KBM-7 (cell line): ENCODE data around the gene PSMG2.
"Not testable (repeated sequence)": the region's sequence is repeated elsewhere in the genome, so short reads cannot be mapped to it uniquely, and the experiment has no call there.

Experiments used
- DNase-seq: peaks from one replicate; pipeline ENCODE4 v3.0.0-alpha.2; 2015
- in situ Hi-C: fragments of 300-500 bp; cut with MboI; formaldehyde crosslinking; loops from 2 replicates; pipeline ENCODE4 v1.14.3; 2020; ENCODE audit warnings: low sequenced_read_pairs, low pct_unique_long_range_greater_than_20kb, mixed read lengths

PSMG2 gene

DNA sequence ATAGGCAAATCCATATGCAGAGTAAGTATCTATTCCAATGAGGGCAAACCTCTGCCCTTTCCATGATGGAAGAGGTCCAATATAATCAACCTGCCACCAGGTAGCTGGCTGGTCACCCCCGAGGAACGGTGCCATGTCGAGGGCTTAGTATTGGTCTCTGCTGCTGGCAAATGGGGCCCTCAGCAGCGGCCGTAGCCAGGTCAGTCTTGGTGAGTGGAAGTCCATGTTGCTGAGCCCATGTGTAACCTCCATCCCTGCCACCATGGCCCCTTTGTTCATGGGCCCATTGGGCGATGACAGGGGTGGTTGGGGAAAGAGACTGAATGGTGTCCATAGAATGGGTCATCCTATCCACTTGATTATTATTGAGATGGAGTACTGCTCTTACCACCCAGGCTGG lies 52.8 kb downstream of the PSMG2 start:
- in situ Hi-C loops, DNase-seq: not testable (repeated sequence)

DNA sequence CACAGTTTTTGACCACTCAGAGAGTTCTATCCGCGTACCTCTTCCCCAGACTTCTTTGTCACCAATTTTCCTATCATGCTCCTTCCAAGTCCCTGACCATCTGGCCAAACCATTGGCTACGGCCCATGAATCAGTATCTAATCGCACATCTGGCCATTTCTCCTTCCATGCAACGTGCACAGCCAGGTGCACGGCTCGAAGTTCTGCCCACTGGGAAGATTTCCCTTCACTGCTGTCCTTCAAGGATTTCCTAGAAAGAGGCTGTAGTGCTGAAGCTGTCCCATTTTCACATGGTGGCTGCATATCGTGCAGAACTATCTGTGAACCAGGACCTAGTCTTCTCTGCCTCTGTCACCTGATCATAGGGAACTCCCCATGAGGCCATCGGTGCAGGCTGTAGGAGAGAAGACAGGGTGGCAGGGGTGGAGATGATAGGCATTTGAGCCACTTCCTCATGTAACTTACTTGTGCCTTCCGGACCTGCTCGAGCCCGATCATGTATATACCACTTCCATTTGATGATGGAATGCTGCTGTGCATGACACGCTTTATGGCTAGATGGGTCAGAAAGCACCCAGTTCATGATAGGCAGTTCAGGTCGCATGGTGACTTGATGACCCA lies 53.9 kb downstream of the PSMG2 start:
- DNase-seq, in situ Hi-C loops: not testable (repeated sequence)

DNA sequence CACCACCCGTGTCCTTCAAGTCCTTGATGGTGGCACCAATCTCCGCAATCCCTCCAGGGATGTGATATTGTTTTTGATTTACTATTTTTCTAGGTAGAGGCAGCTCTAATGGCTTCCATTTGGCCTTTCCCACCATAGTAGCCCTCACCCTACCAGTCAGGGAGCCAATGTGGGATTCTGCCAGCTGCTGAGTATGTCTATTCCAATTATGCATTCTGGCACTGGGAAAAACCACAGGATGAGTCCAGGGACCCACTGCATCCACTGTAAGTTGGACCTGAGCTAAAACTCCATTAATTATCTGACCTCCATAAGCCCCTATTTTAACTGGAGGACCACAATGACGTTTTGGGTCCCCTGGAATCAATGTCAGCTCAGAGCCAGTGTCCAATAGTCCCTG lies 55.7 kb downstream of the PSMG2 start:
- in situ Hi-C loops, DNase-seq: not testable (repeated sequence)

DNA sequence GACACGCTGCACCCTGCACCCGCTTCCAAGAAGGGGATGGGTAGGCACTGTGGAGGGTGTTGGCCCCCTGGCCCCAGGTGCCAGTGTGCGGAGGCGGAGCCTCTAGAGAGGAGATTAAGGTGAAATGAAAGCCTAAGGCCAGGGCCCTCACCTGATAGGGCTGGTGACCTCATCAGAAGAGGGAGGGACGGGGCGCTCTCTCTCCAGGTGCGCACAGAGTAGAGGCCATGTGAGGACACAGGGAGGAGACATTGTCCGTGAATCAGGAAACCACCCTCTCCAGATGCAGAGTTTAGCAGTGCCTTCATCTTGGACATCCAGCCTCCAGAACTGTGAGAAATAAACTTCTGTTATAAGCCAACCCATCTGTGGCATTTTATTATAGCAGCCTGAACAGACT lies 62.3 kb downstream of the PSMG2 start:
- in situ Hi-C loops, result no loop called here
- no peak for DNase-seq

DNA sequence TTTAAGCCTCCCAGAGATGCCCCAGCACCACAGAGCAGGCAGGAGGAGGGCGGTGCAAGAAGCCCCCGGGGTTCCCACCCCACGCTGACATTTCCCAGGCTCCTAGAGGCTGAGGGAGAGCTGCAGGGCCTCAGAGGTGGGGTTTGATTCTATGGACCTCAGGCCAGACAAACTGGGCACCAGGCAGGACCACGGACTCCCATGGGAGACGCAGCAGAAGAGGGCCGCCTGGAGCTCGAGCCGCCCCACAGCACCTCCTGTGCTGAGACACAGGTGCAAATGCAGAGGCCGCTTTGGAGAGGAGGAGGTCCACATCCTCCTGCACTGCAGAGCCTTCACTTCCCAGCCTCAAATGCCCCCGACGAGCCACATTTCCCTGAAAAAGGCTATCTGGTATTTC lies 62.7 kb downstream of the PSMG2 start:
- in situ Hi-C loops, result no loop called here
- DNase-seq, result no peak

DNA sequence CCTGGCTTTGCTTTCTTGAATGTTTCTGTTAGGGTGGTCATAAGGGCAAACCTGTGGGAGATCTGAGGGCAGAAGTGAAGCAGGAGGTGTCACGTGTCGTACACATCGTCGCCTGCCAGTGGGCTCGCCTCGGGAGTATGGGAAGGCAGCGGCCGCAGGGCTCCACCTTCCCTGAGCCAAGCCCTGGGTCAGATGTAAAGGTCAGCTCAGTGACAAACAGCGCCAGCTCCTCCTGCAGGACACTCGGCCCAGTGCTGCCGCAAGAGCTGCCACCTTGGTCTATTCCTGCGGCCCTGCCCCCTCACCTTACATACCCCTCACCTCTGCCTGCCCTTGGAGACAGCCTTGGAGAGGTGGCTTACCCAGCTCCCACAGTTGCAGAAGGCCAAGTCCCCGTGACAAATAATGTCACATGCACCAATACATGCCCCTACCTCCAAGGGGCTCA lies 64.2 kb downstream of the PSMG2 start:
- in situ Hi-C loops, result no loop called here
- no peak for DNase-seq

DNA sequence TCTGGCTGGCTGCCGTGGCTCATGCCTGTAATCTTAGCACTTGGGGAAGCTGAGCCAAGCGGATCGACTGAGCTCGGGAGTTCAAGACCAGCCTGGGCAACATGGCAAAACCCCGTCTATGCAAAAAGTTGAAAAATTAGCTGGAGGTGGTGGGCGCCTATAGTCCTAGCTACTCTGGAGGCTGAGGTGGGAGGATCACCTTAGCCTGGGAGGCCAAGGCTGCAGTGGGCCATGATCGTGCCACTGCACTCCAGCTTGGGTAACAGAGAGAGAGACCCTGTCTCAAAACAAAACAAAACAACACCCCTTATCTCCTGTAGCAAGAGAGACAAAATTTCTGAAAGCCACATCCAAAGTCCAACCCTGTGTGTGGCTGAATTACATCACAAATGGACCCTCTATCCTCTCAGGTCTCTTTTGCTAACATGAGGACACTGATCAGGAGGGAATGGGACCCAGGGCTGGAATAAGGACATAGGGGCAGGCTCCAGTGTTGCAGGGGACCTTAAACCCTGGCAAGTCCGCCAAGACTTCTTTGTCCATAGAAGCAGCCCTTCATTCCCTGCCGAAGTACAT lies 64.8 kb downstream of the PSMG2 start:
- in situ Hi-C loops, result no loop called here

DNA sequence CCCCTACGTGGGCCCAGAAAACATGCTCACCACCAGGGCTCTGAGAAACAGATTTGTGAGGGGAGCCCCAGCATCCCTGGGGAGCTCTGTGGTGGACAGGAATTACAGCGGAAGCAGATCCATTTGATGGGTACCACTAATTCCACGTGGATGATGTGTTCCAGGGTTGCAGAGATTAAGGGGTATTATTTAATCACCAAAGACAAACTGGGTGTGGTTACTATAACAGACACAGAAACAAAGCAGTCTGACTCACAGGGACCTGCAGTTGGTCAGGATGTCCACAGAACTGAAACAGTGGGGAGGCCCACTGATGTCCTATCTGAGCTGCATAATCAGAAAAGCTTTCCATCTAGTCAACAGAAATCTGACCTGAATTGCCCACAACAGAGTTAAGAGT lies 65.8 kb downstream of the PSMG2 start:
- in situ Hi-C loops, result no loop called here
- no peak for DNase-seq

More for the DNA sequence above, 64.8 kb downstream of the PSMG2 start:
- no peak for DNase-seq

DNA sequence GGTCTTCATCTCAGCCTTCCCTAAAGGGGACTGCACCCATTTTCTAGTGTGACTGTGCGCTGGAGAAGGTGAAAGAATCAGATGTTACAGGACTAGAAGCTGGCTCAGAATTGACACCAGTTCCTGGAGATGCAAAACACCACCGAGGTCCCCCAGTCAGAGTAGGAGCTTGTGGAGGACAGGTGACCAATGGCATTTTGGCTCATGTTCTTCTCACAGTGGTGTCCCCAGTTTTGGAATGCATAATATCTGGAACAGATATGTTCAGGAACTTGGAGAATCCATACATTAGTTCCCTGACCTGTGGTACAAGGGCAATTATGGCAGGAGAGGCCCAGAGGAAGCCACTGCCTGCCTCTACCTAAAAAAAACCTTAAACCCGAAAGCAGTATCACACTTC lies 66.3 kb downstream of the PSMG2 start:
- no peak for DNase-seq
- in situ Hi-C loops, result no loop called here

DNA sequence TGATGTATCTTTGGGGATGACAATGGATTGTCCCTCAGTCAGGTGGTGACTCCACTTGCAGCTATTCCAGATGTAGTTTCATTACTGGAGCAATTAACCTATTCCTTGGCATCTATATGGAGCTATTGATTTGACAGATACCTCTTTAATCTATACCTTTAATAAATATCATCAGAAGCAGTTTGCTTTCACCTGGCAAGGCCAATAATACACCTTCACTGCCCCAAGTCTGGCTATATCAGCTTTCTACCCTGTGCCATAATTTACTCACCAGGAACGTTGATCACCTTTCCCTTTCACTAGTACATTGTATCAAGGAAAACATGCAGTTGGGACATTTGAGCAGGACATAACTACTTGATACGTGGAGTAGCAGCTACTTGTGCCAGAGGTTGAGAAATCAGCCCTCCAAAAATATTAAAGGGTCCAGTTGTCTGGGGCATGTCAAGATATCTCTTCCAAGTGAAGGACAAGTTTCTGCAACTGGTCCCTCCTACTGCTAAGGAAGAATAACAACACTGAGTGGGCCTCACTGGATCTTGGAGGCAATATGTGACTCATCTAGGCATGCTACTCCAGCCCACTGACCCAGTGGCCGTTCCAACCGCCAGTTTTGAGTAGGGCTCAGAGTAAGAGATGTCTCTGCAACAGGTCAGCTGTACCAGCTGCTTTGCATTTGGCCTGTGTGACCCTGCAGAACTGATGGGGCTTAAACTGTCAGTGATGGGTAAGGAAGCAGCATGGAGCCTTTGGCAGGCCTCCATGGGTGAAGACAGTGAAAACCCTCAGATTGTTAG lies 67.0 kb downstream of the PSMG2 start:
- DNase-seq, result no peak
- in situ Hi-C loops, result no loop called here

DNA sequence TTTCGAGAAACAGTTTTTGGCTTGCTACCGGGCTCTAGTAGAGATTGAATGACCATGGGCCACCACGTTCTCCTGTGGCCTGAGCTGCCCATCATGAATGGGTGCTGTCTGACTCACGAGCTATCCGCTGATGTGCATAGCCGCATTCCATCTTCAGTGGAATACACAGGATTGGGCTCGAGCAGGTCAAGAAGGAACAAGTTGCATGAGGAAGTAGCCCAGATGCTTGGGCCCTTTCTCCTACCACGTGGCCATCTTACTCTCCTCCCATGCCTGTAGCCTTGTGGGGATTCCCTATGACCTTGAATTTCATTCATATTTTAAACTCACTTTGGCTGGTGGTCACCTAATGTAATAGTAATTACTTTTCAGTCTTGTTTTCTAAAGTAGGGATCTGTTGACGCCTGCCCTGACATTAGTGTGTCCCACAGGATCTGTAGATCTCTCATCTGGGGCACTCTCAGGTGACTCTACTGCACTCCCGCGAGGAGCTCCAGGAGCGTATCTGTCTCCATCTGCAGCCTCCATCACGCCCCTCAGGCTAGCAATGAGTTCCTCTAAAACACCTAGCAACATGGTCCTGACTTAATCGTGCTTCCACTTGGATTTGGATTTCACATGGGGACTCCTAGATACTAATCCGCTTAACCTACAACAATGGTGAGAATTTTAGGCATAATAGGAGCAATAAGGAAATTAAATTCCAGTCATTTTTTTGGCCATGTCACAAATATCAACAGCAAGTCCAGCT lies 67.8 kb downstream of the PSMG2 start:
- in situ Hi-C loops, result no loop called here
- no peak for DNase-seq

DNA sequence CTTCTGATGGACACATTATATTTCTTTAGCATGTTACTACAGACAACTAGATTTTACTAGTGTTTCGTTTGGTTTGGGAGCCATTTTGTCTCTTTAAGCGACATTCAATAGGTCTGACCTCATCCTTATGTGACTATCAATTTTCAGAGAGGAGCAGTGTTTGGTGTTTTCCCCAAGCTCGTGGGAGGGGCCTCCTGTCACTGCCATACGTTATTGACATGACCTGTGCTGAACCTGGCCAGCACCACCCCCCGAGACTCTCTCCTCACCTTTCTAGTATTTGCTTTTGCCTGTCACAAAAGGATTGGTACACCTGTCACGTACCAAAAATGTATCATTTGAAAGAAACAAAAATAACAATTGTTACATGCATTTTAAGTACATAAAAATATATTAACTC lies 69.3 kb downstream of the PSMG2 start:
- DNase-seq, result no peak

DNA sequence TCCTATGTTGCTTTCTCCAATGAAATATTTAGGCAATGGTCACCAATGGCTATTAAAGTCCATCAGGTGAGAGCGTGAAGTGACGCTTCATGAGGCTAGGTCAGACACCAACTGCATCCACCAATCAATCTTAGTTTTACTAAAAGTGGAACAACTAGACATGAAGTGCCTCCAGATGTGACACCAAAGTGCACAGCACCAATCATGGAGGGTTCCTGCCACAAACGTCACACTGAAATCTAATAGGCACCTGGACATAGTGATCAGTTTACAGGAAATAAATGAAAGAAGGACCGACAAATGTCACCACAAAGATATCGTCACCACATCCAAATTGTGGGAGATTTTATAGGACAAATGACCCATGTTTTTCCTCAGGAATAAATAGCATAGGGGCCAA lies 70.5 kb downstream of the PSMG2 start:
- in situ Hi-C loops, result no loop called here

More for the DNA sequence above, 69.3 kb downstream of the PSMG2 start:
- in situ Hi-C loops, result no loop called here

DNA sequence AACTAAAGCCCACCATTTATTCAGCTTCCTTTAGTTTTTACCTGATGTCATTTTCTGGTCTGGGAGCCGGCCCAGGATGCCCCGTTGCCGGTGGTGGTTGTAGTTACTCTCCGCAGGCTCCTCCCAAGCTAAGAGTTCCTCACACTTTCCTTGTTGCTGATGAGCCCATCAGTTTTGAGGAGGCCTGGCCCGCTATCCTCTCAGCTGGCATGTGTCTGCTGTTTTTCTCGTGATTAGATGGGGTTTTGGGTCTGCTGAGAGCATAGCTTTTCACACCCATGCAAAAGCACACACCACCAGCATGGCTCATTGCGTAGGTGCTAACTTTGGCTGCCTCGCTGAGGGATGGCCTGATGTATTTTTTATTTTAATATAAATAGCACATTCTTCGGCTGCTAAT lies 72.1 kb downstream of the PSMG2 start:
- in situ Hi-C loops, result no loop called here
- DNase-seq, result no peak

More for the DNA sequence above, 70.5 kb downstream of the PSMG2 start:
- no peak for DNase-seq
